HG03097 (cell line): ENCODE data around the gene DNASE2B.

Experiments
- ATAC-seq: cut with Tn5 transposase; IDR thresholded peaks from one replicate; pipeline ENCODE4 v1.9.1; 2021; ENCODE audit not compliant: unreplicated experiment, low FRiP score

Gene DNASE2B

GRCh38 chr1:84410328-84411095 lies 12.2 kb downstream of the DNASE2B start:
- no peak for ATAC-seq

GRCh38 chr1:84412316-84412942 lies 14.1 kb downstream of the DNASE2B start:
- ATAC-seq, result no peak

- ATAC-seq, result no peak
Observed at GRCh38 chr1:84415396-84415795, 17.1 kb downstream of the DNASE2B start.

GRCh38 chr1:84422909-84423308 lies 24.6 kb downstream of the DNASE2B start:
- ATAC-seq, result no peak

GRCh38 chr1:84424513-84425149 lies 26.3 kb downstream of the DNASE2B start:
- no peak for ATAC-seq

GRCh38 chr1:84425150-84425896 lies 27.0 kb downstream of the DNASE2B start:
- no peak for ATAC-seq

GRCh38 chr1:84426376-84426775 lies 28.1 kb downstream of the DNASE2B start:
- ATAC-seq, result no peak

- no peak for ATAC-seq
Observed at GRCh38 chr1:84427250-84428188, 29.2 kb downstream of the DNASE2B start.

- no peak for ATAC-seq
Observed at GRCh38 chr1:84428235-84428634, 30.0 kb downstream of the DNASE2B start.

- ATAC-seq, result no peak
Observed at GRCh38 chr1:84429231-84429630, 30.9 kb downstream of the DNASE2B start.

- no peak for ATAC-seq
Observed at GRCh38 chr1:84430546-84430945, 32.3 kb downstream of the DNASE2B start.

- no peak for ATAC-seq
Observed at GRCh38 chr1:84433258-84434080, 35.2 kb downstream of the DNASE2B start.

GRCh38 chr1:84434081-84434769 lies 35.9 kb downstream of the DNASE2B start:
- ATAC-seq, result no peak

GRCh38 chr1:84434801-84435549 lies 36.7 kb downstream of the DNASE2B start:
- ATAC-seq, result no peak

- no peak for ATAC-seq
Observed at GRCh38 chr1:84436876-84437655, 38.8 kb downstream of the DNASE2B start.

- no peak for ATAC-seq
Observed at GRCh38 chr1:84442256-84442655, 44.0 kb downstream of the DNASE2B start.
